ENCODE results near the gene TBXAS1.
A peak's percentile ranks its signal among the peaks of the same experiment; 100 is the strongest.

TBXAS1 gene

DNA sequence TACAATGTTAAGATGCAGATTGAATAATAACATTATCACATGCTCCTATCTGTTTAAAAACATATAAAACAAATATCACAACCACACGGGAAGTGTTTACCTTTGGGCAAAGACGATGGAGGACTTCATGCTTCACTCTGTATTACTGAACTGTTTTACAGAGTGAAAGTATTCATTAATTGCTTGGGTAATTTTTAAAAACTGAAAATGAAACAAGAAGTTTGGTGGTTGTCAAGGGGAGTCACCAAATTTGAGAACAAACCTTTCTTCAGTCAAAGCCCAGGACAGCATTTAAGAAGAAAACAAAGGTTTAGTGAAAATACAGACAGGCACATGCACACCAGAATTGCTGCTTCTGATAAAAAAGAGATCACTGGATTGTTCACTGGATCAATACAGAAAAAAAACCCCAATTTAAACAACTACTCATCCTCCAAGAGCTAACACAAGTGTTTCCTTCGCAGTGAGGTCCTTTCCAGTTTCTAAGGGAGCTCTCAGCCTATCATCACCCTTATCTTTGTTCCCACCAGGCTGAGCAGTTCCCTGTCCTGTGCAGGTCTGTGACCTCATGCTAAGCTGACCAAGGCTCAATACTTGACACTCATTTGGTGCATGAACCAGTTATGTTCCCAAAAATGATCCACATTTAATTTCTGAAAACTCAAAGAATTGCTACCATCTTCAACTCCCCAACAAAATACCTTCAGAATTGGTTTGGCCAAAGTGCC lies 224.9 kb downstream of the TBXAS1 start:
- no peak for DNase-seq

- no peak for DNase-seq
Measured at GRCh38 chr7:140054751-140055150, 225.7 kb downstream of the TBXAS1 start.

DNA sequence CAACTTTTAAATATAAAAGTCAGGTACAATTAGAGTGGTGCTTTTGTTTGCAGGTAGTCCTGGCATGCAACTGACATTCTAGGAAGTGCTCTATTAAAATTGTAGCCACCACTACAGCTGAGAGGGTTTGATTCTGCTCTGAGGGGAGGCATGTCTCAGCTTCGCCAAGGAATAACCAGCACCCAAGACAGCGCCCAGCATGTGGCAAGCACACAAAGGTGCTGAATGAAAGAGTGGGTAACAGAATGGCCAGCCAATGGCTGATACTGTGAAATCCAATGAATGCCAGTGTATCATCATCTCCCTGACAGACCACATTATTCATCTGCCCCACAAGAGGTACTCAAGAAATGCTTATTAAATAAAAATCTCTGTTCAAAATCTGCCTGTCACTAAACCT lies 226.8 kb downstream of the TBXAS1 start:
- DNase-seq, result no peak

- DNase-seq, result no peak
Measured at GRCh38 chr7:140056431-140057142, 227.5 kb downstream of the TBXAS1 start.

DNA sequence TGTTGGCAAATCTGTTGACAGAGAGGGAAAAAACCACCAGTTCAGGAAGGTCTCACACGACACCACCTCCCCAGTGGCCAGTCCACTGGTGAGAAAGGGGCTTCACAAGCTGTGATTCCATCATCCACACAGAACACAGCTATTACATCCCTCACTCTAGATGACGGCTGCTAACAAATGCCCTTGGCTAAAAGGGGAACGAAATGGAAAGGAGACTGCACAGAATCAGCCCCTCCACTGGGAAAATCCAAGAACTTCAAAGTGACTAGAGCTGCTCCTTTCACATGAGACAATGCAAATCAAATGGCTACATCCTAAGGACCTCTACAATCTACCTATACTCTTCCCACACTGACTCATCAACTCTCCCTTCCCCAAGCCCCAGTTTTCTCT lies 228.1 kb downstream of the TBXAS1 start:
- no peak for DNase-seq

DNA sequence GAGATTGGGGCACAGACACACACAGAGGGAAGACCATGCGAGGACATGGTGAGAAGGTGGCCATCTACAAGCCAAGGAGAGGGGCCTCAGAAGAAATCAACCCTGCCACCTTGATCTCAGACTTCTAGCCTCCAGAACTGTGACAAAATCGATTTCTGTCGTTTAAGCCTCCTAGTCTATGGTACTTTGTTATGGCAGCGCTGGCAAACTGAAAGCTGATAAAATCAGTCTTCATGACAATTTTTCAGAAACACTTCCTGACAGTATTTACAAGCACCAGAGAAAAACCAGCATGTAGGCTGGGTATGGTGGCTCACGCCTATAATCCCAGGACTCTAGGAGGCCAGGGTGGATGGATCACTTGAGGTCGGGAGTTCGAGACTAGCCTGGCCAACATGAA lies 229.5 kb downstream of the TBXAS1 start:
- no peak for DNase-seq

DNA sequence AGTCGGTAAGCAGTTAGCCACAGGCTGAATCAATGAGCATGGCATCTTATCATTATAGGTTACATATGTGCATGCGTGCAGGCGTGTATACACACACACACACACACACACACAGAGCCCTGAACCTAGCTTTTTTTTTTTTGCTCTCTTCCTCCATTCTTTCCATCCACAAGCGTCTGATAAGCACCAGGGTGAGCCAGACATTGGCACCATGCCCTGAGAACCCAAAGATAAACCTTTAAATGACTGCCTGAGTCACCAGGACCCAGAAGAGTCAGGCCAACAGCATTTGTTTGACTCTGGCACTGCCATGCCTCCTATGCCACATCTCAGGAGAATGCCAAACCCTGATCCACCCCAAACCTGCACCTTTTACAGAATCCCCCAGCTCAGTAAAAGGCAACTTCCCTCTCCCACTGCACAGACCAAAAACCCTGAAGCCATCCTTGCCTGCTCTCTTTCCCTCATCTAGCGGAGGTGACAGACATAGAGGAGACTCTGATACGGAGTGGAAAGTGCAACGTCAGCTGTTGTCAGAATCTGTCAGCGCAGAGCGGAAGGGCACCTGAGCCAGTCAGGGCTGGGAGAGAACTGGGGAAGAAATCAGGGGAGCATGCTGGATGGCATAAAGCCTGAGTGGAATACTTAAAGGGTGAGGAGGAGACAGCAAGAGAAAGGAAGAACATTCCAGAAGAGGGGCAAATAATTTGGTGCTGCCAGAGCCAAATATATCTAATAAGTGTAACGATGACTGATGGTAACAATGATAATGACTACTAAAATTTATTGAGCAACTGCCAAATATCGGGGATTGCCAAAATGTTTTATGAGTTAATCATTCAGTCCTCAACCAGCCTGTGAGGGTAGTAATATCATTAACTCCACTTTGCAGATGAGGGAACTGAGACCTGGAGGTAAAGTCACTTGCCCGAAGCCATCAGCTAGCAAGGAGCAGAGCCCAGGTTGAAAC lies 230.5 kb downstream of the TBXAS1 start:
- peak; percentile 76 for DNase-seq

DNA sequence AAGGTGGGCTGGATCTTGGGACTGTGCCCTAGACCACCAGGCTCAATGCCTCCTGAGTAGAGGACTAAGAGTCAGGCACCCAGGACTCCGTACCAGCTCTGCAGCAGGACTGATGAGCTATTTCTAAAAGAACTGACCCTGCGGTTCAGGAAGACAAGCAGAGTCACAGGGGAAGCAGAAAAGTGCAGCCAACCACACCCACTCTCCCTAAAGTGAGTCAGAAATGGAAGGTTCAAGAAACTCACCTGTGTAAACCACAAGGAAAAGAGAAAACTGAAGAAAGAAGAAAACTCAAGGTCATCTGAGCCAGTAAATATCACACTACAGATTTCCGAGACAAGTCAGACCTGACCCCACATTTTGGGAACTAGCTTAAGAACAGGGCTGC lies 231.2 kb downstream of the TBXAS1 start:
- DNase-seq, result no peak

- DNase-seq, result peak; percentile 40
Measured at GRCh38 chr7:140060788-140061606, 231.9 kb downstream of the TBXAS1 start.

DNA sequence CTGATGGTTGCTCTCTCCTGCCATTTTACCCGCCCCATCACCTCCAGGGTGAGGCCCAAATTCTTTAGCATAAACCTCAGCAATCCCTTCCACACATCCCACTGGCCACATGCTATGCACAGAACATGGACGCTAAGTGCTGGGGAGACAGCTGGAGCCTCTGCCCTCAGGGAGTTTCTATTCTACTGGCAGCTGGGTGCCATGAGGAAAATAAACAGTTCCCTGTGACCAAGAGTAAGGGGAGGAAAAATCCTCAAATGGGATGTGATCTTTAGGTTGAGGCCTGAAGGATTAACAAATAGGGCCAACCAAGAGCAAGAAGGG lies 232.5 kb downstream of the TBXAS1 start:
- DNase-seq, result no peak

DNA sequence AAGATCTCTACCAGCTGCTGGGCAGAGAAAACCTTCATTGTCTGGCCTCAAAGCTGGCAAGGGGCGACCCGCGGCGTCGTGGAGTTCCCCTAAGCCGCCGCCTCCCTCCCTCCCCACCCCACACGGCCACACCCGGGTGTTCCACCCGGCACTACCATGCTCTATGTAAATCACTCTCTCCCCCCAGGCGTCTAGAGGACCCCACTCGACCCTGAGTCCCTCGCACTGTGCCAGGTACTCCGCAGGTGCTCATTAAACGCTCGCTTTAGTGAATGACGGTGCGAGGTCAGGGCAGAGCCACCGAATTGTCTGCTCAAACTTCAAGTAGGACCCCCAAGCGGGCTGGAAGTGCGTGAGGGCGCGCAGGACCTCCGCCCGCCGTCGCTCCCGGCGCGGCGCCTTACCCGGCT lies 233.1 kb downstream of the TBXAS1 start:
- no peak for DNase-seq

- peak; percentile 72 for DNase-seq
Measured at GRCh38 chr7:140062528-140063299, 233.7 kb downstream of the TBXAS1 start, which contains the start of gene PARP12. Gene PARP12, minus strand, starts transcription at chr7:140062951. Its CDS starts 104 bp downstream, at chr7:140062847.

GRCh38 chr7:140067052-140067451 lies 238.0 kb downstream of the TBXAS1 start:
- no peak for DNase-seq

GRCh38 chr7:140068033-140068432 lies 239.0 kb downstream of the TBXAS1 start:
- no peak for DNase-seq

DNA sequence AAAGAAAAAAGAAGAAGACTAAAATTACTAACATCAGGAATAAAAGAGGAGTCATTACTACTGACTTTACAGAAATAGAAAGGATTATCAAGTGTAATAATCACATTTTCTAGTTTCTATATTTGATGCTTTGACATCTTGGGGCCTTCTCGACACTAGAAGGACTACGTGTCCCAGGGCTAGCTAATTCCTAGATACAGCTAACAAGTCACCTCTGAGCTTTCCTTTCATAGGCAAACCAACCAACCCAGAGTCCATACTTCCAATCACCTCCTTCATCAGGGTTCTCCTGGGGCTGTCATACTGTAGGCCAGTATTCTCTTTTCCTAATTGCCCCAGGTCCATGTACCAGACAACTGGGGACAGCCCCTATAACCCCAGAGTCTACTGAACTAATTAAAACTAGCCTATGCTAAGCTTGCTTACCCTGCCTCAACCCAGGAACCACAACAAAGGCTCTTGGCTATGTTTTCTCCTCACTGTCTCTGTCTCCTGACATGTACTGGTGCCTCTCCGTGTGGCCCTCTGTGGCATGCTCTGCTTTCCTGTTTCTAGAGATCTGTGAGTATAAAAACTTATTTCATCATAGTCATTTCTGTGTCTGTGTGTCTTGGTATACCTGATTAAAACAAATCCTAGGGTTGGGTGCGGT lies 240.4 kb downstream of the TBXAS1 start:
- DNase-seq, result no peak

All from HCEC 1CT (cell line).